Activated CD4-positive, alpha-beta T cell treated with anti-CD3 and anti-CD28 coated beads, Interleukin-2, amount 10 ng/mL, durations not matched to agents 7 days and 5 days (primary cell): Measurements from ENCODE around the gene CAPN13. TPM values are rescaled to one million over a fixed set of nuclear protein-coding genes. Genes with fewer than 3 reads are reported as not detected.

Experiments used
- CTCF ChIA-PET: fragments of 350-600 bp; sonication (Branson Sonifier 250); formaldehyde crosslinking; loops from one replicate; lab custom pipeline; 2021; ENCODE audit warnings: antibody characterized with exemption; lab: Charles Lee
- POLR2A ChIA-PET: fragments of 350-600 bp; sonication (Branson Sonifier 250); formaldehyde crosslinking; loops from one replicate; lab custom pipeline; 2021; ENCODE audit warnings: antibody characterized with exemption; lab: Charles Lee
- DNase-seq: peaks from one replicate; pipeline ENCODE4 v3.0.0-alpha.2; 2020
- H3K27ac Mint-ChIP-seq: one replicate; pipeline ENCODE4 v1.8.0; 2021; ENCODE audit warnings: mild to moderate bottlenecking, moderate library complexity, mixed read lengths
- H3K27me3 Mint-ChIP-seq: one replicate; pipeline ENCODE4 v1.8.0; 2021; ENCODE audit warnings: mixed read lengths
- H3K36me3 Mint-ChIP-seq: one replicate; pipeline ENCODE4 v1.8.0; 2021; ENCODE audit warnings: low read depth, mixed read lengths
- H3K4me1 Mint-ChIP-seq: one replicate; pipeline ENCODE4 v1.8.0; 2021; ENCODE audit warnings: mixed read lengths
- H3K4me3 Mint-ChIP-seq: one replicate; pipeline ENCODE4 v1.8.0; 2021; ENCODE audit warnings: mild to moderate bottlenecking, moderate library complexity, mixed read lengths
- H3K9me3 Mint-ChIP-seq: one replicate; pipeline ENCODE4 v1.8.0; 2021; ENCODE audit warnings: mixed read lengths
- total RNA-seq, 2 experiments: library from RNA; stranded (reverse); gene quantifications; one replicate each; pipeline ENCODE4 v1.2.3, GENCODE V29; 2021

CAPN13 gene
- total RNA-seq, 2 experiments from 2014 or later: not detected

GRCh38 chr2:30801821-30802455 is 5.3 kb downstream of the CAPN13 start:
- CTCF ChIA-PET: no interaction called here
- Mint-ChIP-seq H3K4me1 (peaks cover 12% of the 10 kb centered on the region), H3K4me3 (no peak overlapping the region), H3K9me3 (no peaks in the 10 kb centered on the region), H3K27ac (no peak overlapping the region), H3K36me3 (no peaks in the 10 kb centered on the region), H3K27me3 (no peaks in the 10 kb centered on the region)
- no peak for DNase-seq
- POLR2A ChIA-PET: no interaction called here

- POLR2A ChIA-PET: no interaction called here
These were observed 7.1 kb downstream of the CAPN13 start for GRCh38 chr2:30800159-30800558.

DNA sequence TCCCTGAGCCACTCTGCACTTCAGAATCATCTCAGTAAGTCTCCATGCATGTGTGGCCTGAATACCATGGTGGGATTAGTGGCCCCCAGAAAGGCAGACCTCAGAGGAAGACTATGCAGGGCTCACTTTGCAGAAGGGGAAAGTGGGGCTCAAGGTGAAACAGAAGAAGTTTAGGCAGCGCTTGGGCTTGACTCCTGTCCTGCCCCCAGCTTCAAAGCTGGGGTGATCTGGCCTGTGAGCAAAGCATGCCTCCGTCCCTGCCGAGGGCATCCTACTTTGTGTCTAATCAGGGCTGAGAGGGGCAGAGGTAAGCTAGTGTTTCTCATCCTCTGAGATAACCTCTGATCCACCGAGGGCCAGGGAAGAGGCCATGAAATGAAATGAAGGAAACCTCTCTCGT is 7.9 kb downstream of the CAPN13 start:
- POLR2A ChIA-PET: no interaction called here
- CTCF ChIA-PET: interaction anchor here (2.3 kb wide), 1 partner anchor 88 kb away, joined by 9 read pairs; no protein-coding TSS in a partner anchor
- H3K4me3 Mint-ChIP-seq: no peak overlapping the region
- H3K27me3 Mint-ChIP-seq: peaks cover 3% of the 10 kb centered on the region
- DNase-seq: no peak
- no peaks in the 10 kb centered on the region for H3K36me3 Mint-ChIP-seq
- H3K9me3 Mint-ChIP-seq: no peaks in the 10 kb centered on the region
- peaks cover 12% of the 10 kb centered on the region for H3K4me1 Mint-ChIP-seq
- H3K27ac Mint-ChIP-seq: no peak overlapping the region

More at GRCh38 chr2:30800159-30800558, 7.1 kb downstream of the CAPN13 start:
- CTCF ChIA-PET: no interaction called here
- Mint-ChIP-seq H3K36me3 (no peaks in the 10 kb centered on the region), H3K27me3 (no peaks in the 10 kb centered on the region), H3K27ac (no peak overlapping the region), H3K4me1 (peaks cover 12% of the 10 kb centered on the region), H3K9me3 (no peaks in the 10 kb centered on the region), H3K4me3 (no peak overlapping the region)
- no peak for DNase-seq

- CTCF ChIA-PET: interaction anchor here (2.3 kb wide), 1 partner anchor 87 kb away, joined by 9 read pairs; no protein-coding TSS in a partner anchor
- peak overlapping the region; percentile 74 for H3K27ac Mint-ChIP-seq
- POLR2A ChIA-PET: interaction anchor here (0.6 kb wide), 1 partner anchor 538 kb away, joined by 3 read pairs; no protein-coding TSS in a partner anchor
- H3K27me3 Mint-ChIP-seq: peaks cover 11% of the 10 kb centered on the region
- peaks cover 12% of the 10 kb centered on the region for H3K4me1 Mint-ChIP-seq
- H3K9me3 Mint-ChIP-seq: no peaks in the 10 kb centered on the region
- no peak overlapping the region for H3K4me3 Mint-ChIP-seq
- no peak for DNase-seq
- H3K36me3 Mint-ChIP-seq: no peaks in the 10 kb centered on the region
These were observed 8.7 kb downstream of the CAPN13 start for GRCh38 chr2:30798536-30798991.

GRCh38 chr2:30797381-30798015 is 9.7 kb downstream of the CAPN13 start:
- ChIA-PET CTCF (interaction anchor here (2.3 kb wide), 1 partner anchor 86 kb away, joined by 9 read pairs; no protein-coding TSS in a partner anchor), POLR2A (no interaction called here)
- Mint-ChIP-seq H3K9me3 (no peaks in the 10 kb centered on the region), H3K27ac (no peak overlapping the region), H3K27me3 (peaks cover 16% of the 10 kb centered on the region), H3K4me3 (no peak overlapping the region), H3K4me1 (peaks cover 12% of the 10 kb centered on the region), H3K36me3 (no peaks in the 10 kb centered on the region)
- no peak for DNase-seq

DNA sequence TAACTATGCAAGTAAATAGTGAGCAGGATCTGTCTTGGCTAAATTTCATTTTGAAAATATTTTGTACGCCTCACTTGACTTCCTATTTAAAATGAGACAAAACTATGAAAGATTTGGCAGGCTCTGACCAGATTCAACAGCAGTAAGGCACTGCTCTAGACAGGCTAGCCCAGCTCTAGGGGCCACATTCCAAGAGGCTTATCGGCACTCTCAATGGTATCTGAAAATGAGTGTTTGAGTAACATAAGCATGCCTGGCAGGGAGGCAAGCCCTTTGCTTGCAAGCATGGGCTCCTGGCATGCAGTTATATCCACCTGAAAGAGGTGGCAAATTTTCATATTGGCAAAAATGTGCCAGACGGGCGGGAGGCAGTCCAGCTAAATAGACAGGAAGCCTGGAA is 10.5 kb downstream of the CAPN13 start:
- no peak overlapping the region for H3K27ac Mint-ChIP-seq
- ChIA-PET POLR2A (no interaction called here), CTCF (no interaction called here)
- H3K4me1 Mint-ChIP-seq: peaks cover 12% of the 10 kb centered on the region
- H3K27me3 Mint-ChIP-seq: peaks cover 22% of the 10 kb centered on the region
- H3K9me3 Mint-ChIP-seq: no peaks in the 10 kb centered on the region
- no peak overlapping the region for H3K4me3 Mint-ChIP-seq
- no peaks in the 10 kb centered on the region for H3K36me3 Mint-ChIP-seq
- no peak for DNase-seq

GRCh38 chr2:30792521-30792920 is 14.7 kb downstream of the CAPN13 start:
- Mint-ChIP-seq H3K9me3 (no peaks in the 10 kb centered on the region), H3K27ac (no peak overlapping the region), H3K4me1 (no peaks in the 10 kb centered on the region), H3K36me3 (no peaks in the 10 kb centered on the region), H3K4me3 (no peak overlapping the region), H3K27me3 (peaks cover 25% of the 10 kb centered on the region)
- ChIA-PET POLR2A (no interaction called here), CTCF (no interaction called here)
- DNase-seq: no peak

DNA sequence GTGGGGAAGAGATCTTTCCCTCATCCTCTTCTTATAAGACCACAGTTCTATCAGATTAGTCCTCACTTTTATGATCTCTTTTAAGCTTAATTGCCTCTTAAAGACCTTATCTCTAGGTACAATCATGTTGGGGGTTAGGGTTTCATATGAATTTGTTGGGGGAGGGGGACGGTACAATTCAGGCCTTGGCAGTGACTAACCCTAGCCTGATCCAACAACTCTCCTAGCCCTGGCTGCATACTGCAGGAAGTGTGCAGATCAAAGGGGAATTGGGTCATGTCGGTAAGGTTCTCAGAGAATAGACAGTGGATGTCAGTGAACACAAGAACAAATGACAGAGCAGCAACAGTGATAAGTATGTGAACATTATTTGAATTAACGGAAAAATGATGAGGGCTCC is 16.4 kb downstream of the CAPN13 start:
- Mint-ChIP-seq H3K9me3 (no peaks in the 10 kb centered on the region), H3K4me3 (no peak overlapping the region), H3K36me3 (no peaks in the 10 kb centered on the region), H3K4me1 (no peaks in the 10 kb centered on the region), H3K27ac (no peak overlapping the region), H3K27me3 (peaks cover 25% of the 10 kb centered on the region)
- no peak for DNase-seq
- POLR2A ChIA-PET: no interaction called here
- CTCF ChIA-PET: no interaction called here

DNA sequence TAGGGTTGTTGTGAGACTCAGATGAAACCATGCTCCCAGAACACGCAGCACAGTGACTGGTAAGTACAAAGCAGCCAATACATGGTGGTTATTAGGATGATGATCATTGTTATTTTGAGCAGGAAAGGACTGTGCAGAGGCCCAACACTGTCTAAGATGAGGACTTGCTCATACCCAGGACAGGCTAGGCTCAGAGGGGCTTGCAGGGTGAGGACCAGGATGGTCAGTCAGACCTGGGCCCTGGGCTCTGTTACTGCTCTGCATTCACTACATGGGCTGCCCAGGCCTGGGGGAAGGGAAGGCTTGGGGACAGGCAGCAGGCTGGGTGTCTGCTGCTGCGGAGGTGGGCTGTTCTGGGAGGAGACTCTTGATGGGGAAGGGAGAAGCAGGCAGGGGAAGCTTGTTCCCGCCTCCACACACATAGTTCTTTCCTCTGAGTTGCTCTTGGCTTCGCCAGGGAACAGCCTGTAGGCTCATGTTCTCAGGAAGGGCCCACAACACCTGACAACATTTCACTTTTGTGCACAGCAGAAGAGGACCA is 17.5 kb downstream of the CAPN13 start:
- Mint-ChIP-seq H3K4me3 (no peak overlapping the region), H3K27ac (no peak overlapping the region), H3K27me3 (peaks cover 28% of the 10 kb centered on the region), H3K4me1 (no peaks in the 10 kb centered on the region), H3K9me3 (no peaks in the 10 kb centered on the region), H3K36me3 (no peaks in the 10 kb centered on the region)
- ChIA-PET CTCF (interaction anchor here (0.5 to 1.2 kb wide), 2 partner anchors 14 to 194 kb away, joined by 3 read pairs; no protein-coding TSS in a partner anchor), POLR2A (no interaction called here)
- DNase-seq: no peak

DNA sequence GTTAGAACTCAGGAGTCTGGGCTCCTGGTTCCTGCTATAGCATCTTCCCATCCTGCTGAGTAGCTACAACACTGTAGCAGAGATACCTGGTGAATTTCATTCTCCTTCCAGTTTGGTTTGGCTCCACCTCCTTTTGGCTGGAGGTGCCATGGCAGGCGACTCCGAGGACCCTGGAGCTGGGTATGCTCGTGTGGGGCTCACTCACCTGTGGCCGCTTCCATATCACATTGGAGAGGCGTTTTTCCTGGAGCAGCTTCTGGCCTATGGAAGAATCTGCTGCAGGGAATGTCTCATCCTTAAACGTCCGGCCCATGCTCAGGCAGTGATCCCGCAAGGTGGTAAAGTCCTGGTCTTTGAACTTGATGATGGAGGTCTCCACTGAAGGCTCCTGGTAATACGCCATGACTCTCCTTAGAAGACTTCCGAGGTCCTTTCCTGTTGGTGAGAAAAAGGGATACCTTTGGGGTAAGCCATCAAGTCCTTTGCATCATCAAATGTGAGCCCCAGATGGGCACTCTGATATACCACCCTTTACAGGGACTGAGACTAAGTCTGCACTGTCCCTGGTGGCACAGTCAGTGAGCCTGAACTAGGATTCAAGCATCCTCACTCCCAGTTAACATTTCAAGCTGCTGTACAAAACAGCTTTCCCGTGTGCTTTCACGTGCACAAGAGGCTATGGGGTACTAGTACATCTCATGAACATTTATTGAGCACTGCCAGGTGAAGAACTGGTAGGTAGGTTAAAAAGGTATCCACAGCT is 20.1 kb downstream of the CAPN13 start:
- POLR2A ChIA-PET: no interaction called here
- Mint-ChIP-seq H3K36me3 (no peaks in the 10 kb centered on the region), H3K9me3 (no peaks in the 10 kb centered on the region), H3K27me3 (peaks cover 11% of the 10 kb centered on the region), H3K4me3 (no peak overlapping the region), H3K27ac (no peak overlapping the region), H3K4me1 (no peaks in the 10 kb centered on the region)
- CTCF ChIA-PET: no interaction called here
- no peak for DNase-seq

DNA sequence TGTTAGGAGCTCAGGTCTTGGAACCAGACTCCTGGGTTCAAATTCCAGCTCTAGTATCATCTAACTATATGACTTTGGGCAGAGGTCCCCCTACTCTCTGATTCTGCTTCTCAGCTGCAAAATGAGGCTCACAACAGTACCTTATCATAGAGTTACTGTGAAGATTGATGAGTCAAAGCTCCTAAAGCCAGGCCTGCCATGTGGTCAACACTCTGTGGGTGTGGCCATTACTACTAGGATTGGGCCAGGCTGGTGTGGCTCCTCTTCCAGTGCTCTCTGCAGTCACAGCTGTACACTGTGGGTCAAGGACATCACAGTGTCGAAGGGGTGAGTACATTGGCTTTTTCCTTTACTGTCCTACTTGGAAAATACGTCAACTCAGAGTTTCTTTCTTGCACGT is 22.6 kb downstream of the CAPN13 start:
- no peaks in the 10 kb centered on the region for H3K36me3 Mint-ChIP-seq
- H3K27me3 Mint-ChIP-seq: peaks cover 9% of the 10 kb centered on the region
- CTCF ChIA-PET: no interaction called here
- H3K27ac Mint-ChIP-seq: no peak overlapping the region
- POLR2A ChIA-PET: no interaction called here
- H3K4me1 Mint-ChIP-seq: no peaks in the 10 kb centered on the region
- H3K9me3 Mint-ChIP-seq: no peaks in the 10 kb centered on the region
- no peak overlapping the region for H3K4me3 Mint-ChIP-seq
- DNase-seq: no peak

GRCh38 chr2:30781961-30782533 is 25.2 kb downstream of the CAPN13 start:
- ChIA-PET CTCF (no interaction called here), POLR2A (no interaction called here)
- H3K36me3 Mint-ChIP-seq: no peaks in the 10 kb centered on the region
- H3K4me3 Mint-ChIP-seq: no peak overlapping the region
- H3K9me3 Mint-ChIP-seq: no peaks in the 10 kb centered on the region
- no peak overlapping the region for H3K27ac Mint-ChIP-seq
- no peak for DNase-seq
- no peaks in the 10 kb centered on the region for H3K4me1 Mint-ChIP-seq
- peaks cover 5% of the 10 kb centered on the region for H3K27me3 Mint-ChIP-seq
